Neuronal stem cell (in vitro differentiated cells): ENCODE measurements around the gene THBS1.

Source experiments
- DNase-seq: peaks from one replicate; pipeline ENCODE4 v3.0.0-alpha.2; 2013; ENCODE audit warnings: low spot score
- H2AFZ ChIP-seq: one replicate; pipeline ENCODE4 v1.6.1; 2013; ENCODE audit warnings: mild to moderate bottlenecking, low read length, inconsistent platforms
- H2AK5ac ChIP-seq: 2 replicates; pipeline ENCODE4 v1.6.1; 2013; ENCODE audit warnings: low read depth, mild to moderate bottlenecking, inconsistent platforms, low read length, moderate library complexity, mixed read lengths
- H2BK120ac ChIP-seq: 2 replicates; pipeline ENCODE4 v1.6.1; 2013; ENCODE audit warnings: low read depth, mild to moderate bottlenecking, inconsistent platforms, low read length, moderate library complexity, mixed read lengths
- H2BK12ac ChIP-seq: one replicate; pipeline ENCODE4 v1.6.1; 2013; ENCODE audit warnings: low read length, inconsistent platforms
- H2BK15ac ChIP-seq: 2 replicates; pipeline ENCODE4 v1.6.1; 2013; ENCODE audit warnings: mild to moderate bottlenecking, low read length, inconsistent platforms, mixed read lengths
- H2BK5ac ChIP-seq: one replicate; pipeline ENCODE4 v1.6.1; 2013; ENCODE audit warnings: inconsistent platforms, mild to moderate bottlenecking, low read length, moderate library complexity
- H3K14ac ChIP-seq: one replicate; pipeline ENCODE4 v1.6.1; 2013; ENCODE audit warnings: low read length, inconsistent platforms
- H3K18ac ChIP-seq: 2 replicates; pipeline ENCODE4 v1.6.1; 2013; ENCODE audit warnings: low read length, inconsistent platforms
- H3K23ac ChIP-seq: 2 replicates; pipeline ENCODE4 v1.6.1; 2013; ENCODE audit warnings: low read depth, mild to moderate bottlenecking, mixed read lengths, low read length, inconsistent platforms; ENCODE audit not compliant: poor library complexity
- H3K27ac ChIP-seq: replicated peaks from 3 replicates; pipeline ENCODE4 v1.5.1; 2013; ENCODE audit warnings: low read length, inconsistent platforms
- H3K27me3 ChIP-seq, 3 experiments: 2 replicates each; pipeline ENCODE4 v1.6.1; 2013; ENCODE audit warnings: low read length in 3 of 3, mild to moderate bottlenecking in 2 of 3, inconsistent platforms in 1 of 3, low read depth in 1 of 3, mixed read lengths in 1 of 3, moderate library complexity in 1 of 3; ENCODE audit not compliant: control insufficient read depth in 3 of 3, insufficient read depth in 3 of 3
- H3K36me3 ChIP-seq, 2 donors: replicated peaks in 1 of 2; 2 replicates each; pipeline ENCODE4 v1.6.1; 2013; ENCODE audit warnings: low read length in 2 of 2; ENCODE audit not compliant: control insufficient read depth in 2 of 2, insufficient read depth in 2 of 2
- H3K4ac ChIP-seq: 2 replicates; pipeline ENCODE4 v1.6.1; 2013; ENCODE audit warnings: inconsistent platforms, mild to moderate bottlenecking, low read length, moderate library complexity
- H3K4me1 ChIP-seq, 2 donors: 1 replicate in 1 of 2; 2 replicates in 1 of 2; pipeline ENCODE4 v1.6.1; 2013; ENCODE audit warnings: low read length in 2 of 2, low read depth in 1 of 2; ENCODE audit not compliant: control insufficient read depth in 2 of 2, insufficient read depth in 1 of 2
- H3K4me2 ChIP-seq: one replicate; pipeline ENCODE4 v1.6.1; 2013; ENCODE audit warnings: mild to moderate bottlenecking, low read length, inconsistent platforms; ENCODE audit not compliant: insufficient read depth, poor library complexity, severe bottlenecking
- H3K4me3 ChIP-seq, 2 donors: 2 replicates each; pipeline ENCODE4 v1.5.1; 2013; ENCODE audit warnings: low read length in 2 of 2, mild to moderate bottlenecking in 2 of 2, inconsistent platforms in 1 of 2, moderate library complexity in 1 of 2
- H3K79me1 ChIP-seq: one replicate; pipeline ENCODE4 v1.6.1; 2013; ENCODE audit warnings: low read depth, mild to moderate bottlenecking, inconsistent platforms, low read length, moderate library complexity
- H3K9ac ChIP-seq: one replicate; pipeline ENCODE4 v1.6.1; 2013; ENCODE audit warnings: mild to moderate bottlenecking, low read depth, low read length, inconsistent platforms; ENCODE audit not compliant: poor library complexity
- H3K9me3 ChIP-seq, 2 donors: replicated peaks in 1 of 2; 2 replicates each; pipeline versions ENCODE3 to v1.6.1; 2013; ENCODE audit warnings: low read length in 2 of 2, mild to moderate bottlenecking in 2 of 2, inconsistent platforms in 1 of 2, low read depth in 1 of 2, mixed read lengths in 1 of 2, moderate library complexity in 1 of 2; ENCODE audit not compliant: control insufficient read depth in 2 of 2, insufficient read depth in 1 of 2
- H4K8ac ChIP-seq: one replicate; pipeline ENCODE4 v1.6.1; 2013; ENCODE audit warnings: low read depth, mild to moderate bottlenecking, inconsistent platforms, low read length, moderate library complexity
- H4K91ac ChIP-seq: one replicate; pipeline ENCODE4 v1.6.1; 2013; ENCODE audit warnings: low read length, low read depth, mild to moderate bottlenecking, inconsistent platforms; ENCODE audit not compliant: poor library complexity
- WGBS, 2 donors: extraction: QIAGEN DNeasy Blood & Tissue Kit; methylation state at CpG; one replicate each; pipeline ENCODE4 v1.1.7; 2013; ENCODE audit warnings: missing lambda C conversion rate in 2 of 2, mixed read lengths in 1 of 2; ENCODE audit not compliant: insufficient read length in 2 of 2, insufficient replicate concordance in 1 of 2; ENCODE audit errors: extremely low coverage in 2 of 2; 5-methylcytosine and 5-hydroxymethylcytosine counted together

The THBS1 gene

GRCh38 chr15:39546842-39547241, 34.0 kb upstream of the THBS1 start:
- Histone ChIP-seq H4K8ac (no peak overlapping the region), H3K18ac (no peak overlapping the region), H3K4me1 (peaks cover 0 to 2% of the 10 kb centered on the region in 2 donors), H3K79me1 (no peaks in the 10 kb centered on the region), H3K23ac (no peak overlapping the region), H3K4me2 (no peak overlapping the region), H2BK15ac (no peak overlapping the region), H3K9ac (no peak overlapping the region), H2BK12ac (no peak overlapping the region), H2AFZ (no peak overlapping the region), H4K91ac (no peak overlapping the region), H3K27me3 (no peaks in the 10 kb centered on the region), H3K4ac (no peak overlapping the region), H2AK5ac (no peak overlapping the region), H3K27ac (no peak overlapping the region), H3K14ac (no peak overlapping the region), H2BK120ac (no peak overlapping the region), H3K9me3 (peaks cover 0 to 4% of the 10 kb centered on the region in 2 donors), H2BK5ac (no peak overlapping the region), H3K36me3 (no peaks in the 10 kb centered on the region), H3K4me3 (no peak overlapping the region)
- no CpG with 5 or more reads among the region's 1 CpG for WGBS, 2 donors
- DNase-seq: no peak

GRCh38 chr15:39548561-39548960, 32.3 kb upstream of the THBS1 start:
- Histone ChIP-seq H2BK120ac (no peak overlapping the region), H3K4ac (no peak overlapping the region), H3K36me3 (no peaks in the 10 kb centered on the region), H4K91ac (no peak overlapping the region), H3K79me1 (no peaks in the 10 kb centered on the region), H2AFZ (no peak overlapping the region), H3K4me3 (no peak overlapping the region), H3K23ac (no peak overlapping the region), H3K27me3 (no peaks in the 10 kb centered on the region), H3K4me2 (no peak overlapping the region), H2AK5ac (no peak overlapping the region), H2BK12ac (no peak overlapping the region), H3K9ac (no peak overlapping the region), H3K27ac (no peak overlapping the region), H3K18ac (no peak overlapping the region), H2BK15ac (no peak overlapping the region), H2BK5ac (no peak overlapping the region), H4K8ac (no peak overlapping the region), H3K4me1 (peaks cover 0 to 2% of the 10 kb centered on the region in 2 donors), H3K14ac (no peak overlapping the region), H3K9me3 (peaks cover 0 to 4% of the 10 kb centered on the region in 2 donors)
- no peak for DNase-seq
- WGBS, 2 donors: no CpG with 5 or more reads among the region's 4 CpGs

GRCh38 chr15:39549912-39550311, 31.0 kb upstream of the THBS1 start:
- no CpG with 5 or more reads among the region's 4 CpGs for WGBS, 2 donors
- Histone ChIP-seq H3K9ac (no peak overlapping the region), H4K91ac (no peak overlapping the region), H2BK15ac (no peak overlapping the region), H2AK5ac (no peak overlapping the region), H3K27ac (no peak overlapping the region), H3K36me3 (no peaks in the 10 kb centered on the region), H2AFZ (no peak overlapping the region), H3K14ac (no peak overlapping the region), H3K18ac (peak overlapping the region; percentile 48), H3K27me3 (no peaks in the 10 kb centered on the region), H2BK5ac (no peak overlapping the region), H3K4ac (no peak overlapping the region), H3K9me3 (peaks cover 0 to 4% of the 10 kb centered on the region in 2 donors), H3K4me2 (no peak overlapping the region), H4K8ac (no peak overlapping the region), H3K4me3 (no peak overlapping the region), H3K79me1 (no peaks in the 10 kb centered on the region), H2BK120ac (no peak overlapping the region), H3K4me1 (peaks cover 3 to 4% of the 10 kb centered on the region in 2 donors), H2BK12ac (no peak overlapping the region), H3K23ac (no peak overlapping the region)
- DNase-seq: no peak

GRCh38 chr15:39551476-39551875, 29.4 kb upstream of the THBS1 start:
- Histone ChIP-seq H3K27ac (no peak overlapping the region), H2BK12ac (no peak overlapping the region), H2AFZ (no peak overlapping the region), H3K14ac (no peak overlapping the region), H2AK5ac (no peak overlapping the region), H2BK15ac (no peak overlapping the region), H3K9ac (no peak overlapping the region), H2BK120ac (no peak overlapping the region), H3K79me1 (no peaks in the 10 kb centered on the region), H2BK5ac (no peak overlapping the region), H3K23ac (no peak overlapping the region), H3K36me3 (no peaks in the 10 kb centered on the region), H3K9me3 (no peaks in the 10 kb centered on the region), H4K8ac (no peak overlapping the region), H3K4me2 (no peak overlapping the region), H3K4me1 (peaks cover 3 to 4% of the 10 kb centered on the region in 2 donors), H3K18ac (no peak overlapping the region), H3K4ac (no peak overlapping the region), H3K27me3 (no peaks in the 10 kb centered on the region), H4K91ac (no peak overlapping the region), H3K4me3 (no peak overlapping the region)
- WGBS, 2 donors: no CpG with 5 or more reads among the region's 2 CpGs
- DNase-seq: no peak
